OCI-LY7 (cell line): ENCODE data around the gene PIP4K2A. TPM values are rescaled to one million over a fixed set of nuclear protein-coding genes. Genes with fewer than 3 reads are reported as not detected.

Experiments used
- Bru-seq: library from RNA; stranded (reverse); fragments of 400-500 nt; gene quantifications from one replicate; lab custom pipeline; 2021; lab: Mats Ljungman, UMichigan
- BruChase-seq, 2 experiments: library from RNA; stranded (reverse); fragments of 400-500 nt; gene quantifications; one replicate each; lab custom pipeline; 2021; lab: Mats Ljungman, UMichigan
- BruUV-seq: library from RNA; stranded (reverse); fragments of 400-500 nt; replicated peaks from 2 replicates; lab custom pipeline; 2021; lab: Mats Ljungman, UMichigan
- CTCF ChIA-PET: fragments of 300-600 bp; sonication (Branson Sonifier 250); formaldehyde crosslinking; loops from one replicate; lab custom pipeline; 2022; ENCODE audit warnings: antibody characterized with exemption; ENCODE audit not compliant: unreplicated experiment; lab: Charles Lee
- POLR2A ChIA-PET: fragments of 300-600 bp; sonication (Branson Sonifier 250); formaldehyde crosslinking; loops from one replicate; lab custom pipeline; 2022; ENCODE audit warnings: antibody characterized with exemption; lab: Charles Lee
- DNase-seq: peaks from one replicate; pipeline ENCODE4 v3.0.0-alpha.2; 2015; ENCODE audit warnings: low spot score
- H2AFZ ChIP-seq: fragments of 200-600 bp; sonication (generic), shearing (Covaris generic); 2 replicates; pipeline ENCODE4 v1.6.1; 2014; ENCODE audit warnings: mild to moderate bottlenecking, antibody characterized with exemption, low read length, moderate library complexity
- H3K27ac ChIP-seq: fragments of 200-600 bp; sonication (generic); 2 replicates; pipeline ENCODE4 v1.5.1; 2014; ENCODE audit warnings: mixed run types, low read depth, mild to moderate bottlenecking, moderate library complexity, low read length, inconsistent platforms; ENCODE audit not compliant: poor library complexity, severe bottlenecking
- H3K36me3 ChIP-seq: fragments of 200-600 bp; sonication (generic); 2 replicates; pipeline ENCODE4 v1.6.1; 2014; ENCODE audit warnings: mild to moderate bottlenecking, antibody characterized with exemption, low read length, moderate library complexity, mixed read lengths; ENCODE audit not compliant: insufficient read depth
- H3K4me1 ChIP-seq: fragments of 200-600 bp; sonication (generic); 2 replicates; pipeline ENCODE4 v1.5.1; 2014; ENCODE audit warnings: mild to moderate bottlenecking, low read length; ENCODE audit not compliant: insufficient read depth, poor library complexity, severe bottlenecking
- H3K4me2 ChIP-seq: fragments of 200-600 bp; sonication (generic); 2 replicates; pipeline ENCODE4 v1.6.1; 2014; ENCODE audit warnings: mild to moderate bottlenecking, low read length
- H3K4me3 ChIP-seq: fragments of 200-600 bp; sonication (generic); 2 replicates; pipeline ENCODE4 v1.5.1; 2014; ENCODE audit warnings: mild to moderate bottlenecking, low read depth, low read length; ENCODE audit not compliant: poor library complexity, severe bottlenecking
- H3K79me2 ChIP-seq: fragments of 200-600 bp; sonication (generic); 2 replicates; pipeline ENCODE4 v1.6.1; 2016; ENCODE audit warnings: low read depth, mild to moderate bottlenecking, low read length, moderate library complexity, mixed read lengths; ENCODE audit not compliant: insufficient read depth
- H3K9me2 ChIP-seq: fragments of 200-600 bp; sonication (generic); 2 replicates; pipeline ENCODE4 v1.6.1; 2016; ENCODE audit warnings: mild to moderate bottlenecking, low read length, mixed read lengths; ENCODE audit not compliant: insufficient read depth
- H3K9me3 ChIP-seq: fragments of 200-600 bp; sonication (generic); 2 replicates; pipeline ENCODE4 v1.6.1; 2014; ENCODE audit warnings: mild to moderate bottlenecking, mixed run types, low read length, mixed read lengths
- H4K20me1 ChIP-seq: fragments of 200-600 bp; sonication (generic); 2 replicates; pipeline ENCODE4 v1.6.1; 2014; ENCODE audit warnings: mild to moderate bottlenecking, antibody characterized with exemption, low read length, moderate library complexity, mixed read lengths; ENCODE audit not compliant: insufficient read depth
- EZH2phosphoT487 ChIP-seq: fragments of 200-600 bp; sonication (generic); IDR thresholded peaks from 2 replicates; pipeline ENCODE4 v1.6.1; 2018; ENCODE audit warnings: low read depth, borderline replicate concordance, mild to moderate bottlenecking, mixed run types, antibody characterized with exemption, low read length, moderate library complexity, mixed read lengths
- intact Hi-C: fragments of 100-400 bp; cut with micrococcal nuclease; formaldehyde crosslinking; loops from one replicate; pipeline ENCODE4 v1.10.0; 2022; ENCODE audit not compliant: unreplicated experiment
- long read RNA-seq: library from polyadenylated mRNA; stranded (forward); transcript quantifications from one replicate; pipeline ENCODE4 v2.0.0, GENCODE V29; 2022
- total RNA-seq, 2 experiments: library from RNA; depleted of rRNA in 1 of 2; stranded (reverse); fragments of >200 nt in 1 of 2; shearing (Covaris generic) in 1 of 2; gene quantifications; 2 replicates each; pipeline ENCODE4 v1.2.3, GENCODE V29; 2014 to 2022
- TF ChIP-seq, protein P1 (sequence below): fragments of 200-600 bp; sonication (generic); conservative IDR thresholded peaks from 2 replicates; pipeline ENCODE4 v1.5.1; 2014; ENCODE audit warnings: mild to moderate bottlenecking, antibody characterized with exemption, low read length, moderate library complexity, mixed read lengths

The PIP4K2A gene
- total RNA-seq (2014; rRNA removed; shearing (Covaris generic)) (32.5 and 37.9 TPM in 2 replicates), total RNA-seq (2022) (42.6 and 43.3 TPM in 2 replicates), Bru-seq, nascent RNA (percentile 80 among the genes with signal in this experiment), BruChase-seq, experiment 1, labeled RNA remaining after a 6-hour chase (percentile 82 among the genes with signal in this experiment), BruChase-seq, experiment 2, labeled RNA remaining after a 2-hour chase (percentile 76 among the genes with signal in this experiment)
- long read RNA-seq, transcript PIP4K2A-202 (10 exons, 3,802 nt) = major isoform, 15 of 27 reads
- long read RNA-seq, partial matches to known transcripts = 3 of 27 reads
- long read RNA-seq, other reads (novel, unspliced or antisense) = 9 of 27 reads

DNA sequence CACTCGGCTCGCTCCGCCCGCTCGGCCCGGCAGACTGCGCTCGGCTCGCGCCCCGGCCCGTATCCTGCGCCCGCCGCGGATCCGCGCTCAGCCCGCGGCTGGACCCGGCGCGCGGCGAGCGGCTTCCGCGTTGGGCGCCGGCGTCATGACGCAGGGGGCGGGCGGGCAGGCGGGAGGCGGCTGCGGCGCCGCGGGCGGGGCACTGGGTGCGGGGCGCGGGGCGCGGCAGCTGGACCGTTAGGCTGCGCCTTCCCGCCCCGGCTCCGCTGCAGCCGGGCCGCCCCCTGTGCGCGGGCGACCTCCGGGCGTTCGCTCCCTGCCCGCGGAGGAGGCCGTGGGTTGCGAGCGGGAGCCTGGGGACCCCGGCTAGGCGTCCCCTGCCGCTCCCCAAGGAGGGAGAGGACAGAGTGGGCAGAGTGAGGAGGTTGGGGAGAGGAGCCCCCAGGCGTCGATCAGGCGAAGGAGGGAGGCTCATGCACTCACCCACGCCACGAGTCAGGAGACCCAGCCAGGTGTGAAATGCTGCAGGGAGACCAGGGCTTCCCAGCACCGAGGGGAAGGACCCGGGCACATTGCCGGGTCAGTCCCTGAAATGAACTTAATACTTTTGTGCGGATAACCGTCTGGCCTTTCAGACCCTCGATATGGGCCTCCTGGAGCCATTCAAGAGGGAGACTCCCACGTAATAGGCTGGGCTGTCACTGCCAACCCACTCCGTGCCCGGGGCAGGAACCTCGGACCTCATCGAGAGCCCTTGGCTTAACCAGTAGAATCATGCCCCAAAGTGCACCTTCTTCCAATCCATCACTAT lies at the start of gene PIP4K2A:
Gene PIP4K2A, minus strand, starts transcription at position 100 of the 811 bp plus-strand sequence. CDS start 252 bp downstream, outside the sequence.
- Histone ChIP-seq H3K79me2 (peaks cover 38% of the 10 kb centered on the region), H2AFZ (peak within 1 kb of the TSS; percentile 82; the same call in 1 of the 2 replicates), H3K9me2 (no peaks in the 10 kb centered on the region), H3K4me1 (peaks cover 28% of the 10 kb centered on the region), H4K20me1 (peaks cover 34% of the 10 kb centered on the region), H3K4me3 (peak within 1 kb of the TSS; percentile 88), H3K27ac (peak within 1 kb of the TSS; percentile 41), H3K4me2 (peak within 1 kb of the TSS; percentile 85), H3K36me3 (no peaks in the 10 kb centered on the region), H3K9me3 (no peaks in the 10 kb centered on the region)
- no peak for TF ChIP-seq EZH2phosphoT487
- TF ChIP-seq, protein P1, sequence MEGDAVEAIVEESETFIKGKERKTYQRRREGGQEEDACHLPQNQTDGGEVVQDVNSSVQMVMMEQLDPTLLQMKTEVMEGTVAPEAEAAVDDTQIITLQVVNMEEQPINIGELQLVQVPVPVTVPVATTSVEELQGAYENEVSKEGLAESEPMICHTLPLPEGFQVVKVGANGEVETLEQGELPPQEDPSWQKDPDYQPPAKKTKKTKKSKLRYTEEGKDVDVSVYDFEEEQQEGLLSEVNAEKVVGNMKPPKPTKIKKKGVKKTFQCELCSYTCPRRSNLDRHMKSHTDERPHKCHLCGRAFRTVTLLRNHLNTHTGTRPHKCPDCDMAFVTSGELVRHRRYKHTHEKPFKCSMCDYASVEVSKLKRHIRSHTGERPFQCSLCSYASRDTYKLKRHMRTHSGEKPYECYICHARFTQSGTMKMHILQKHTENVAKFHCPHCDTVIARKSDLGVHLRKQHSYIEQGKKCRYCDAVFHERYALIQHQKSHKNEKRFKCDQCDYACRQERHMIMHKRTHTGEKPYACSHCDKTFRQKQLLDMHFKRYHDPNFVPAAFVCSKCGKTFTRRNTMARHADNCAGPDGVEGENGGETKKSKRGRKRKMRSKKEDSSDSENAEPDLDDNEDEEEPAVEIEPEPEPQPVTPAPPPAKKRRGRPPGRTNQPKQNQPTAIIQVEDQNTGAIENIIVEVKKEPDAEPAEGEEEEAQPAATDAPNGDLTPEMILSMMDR = no peak
- intact Hi-C loops = loop anchor here (1.0 to 5.0 kb wide), 4 partner anchors 97 to 484 kb away; partner anchors contain the start of gene COMMD3
- peak; percentile 84 for DNase-seq
- no TSS peak for BruUV-seq
- ChIA-PET CTCF (no interaction called here), POLR2A (interaction anchor here (1.1 kb wide), 1 partner anchor 16 kb away, joined by 3 read pairs; no protein-coding TSS in a partner anchor)

DNA sequence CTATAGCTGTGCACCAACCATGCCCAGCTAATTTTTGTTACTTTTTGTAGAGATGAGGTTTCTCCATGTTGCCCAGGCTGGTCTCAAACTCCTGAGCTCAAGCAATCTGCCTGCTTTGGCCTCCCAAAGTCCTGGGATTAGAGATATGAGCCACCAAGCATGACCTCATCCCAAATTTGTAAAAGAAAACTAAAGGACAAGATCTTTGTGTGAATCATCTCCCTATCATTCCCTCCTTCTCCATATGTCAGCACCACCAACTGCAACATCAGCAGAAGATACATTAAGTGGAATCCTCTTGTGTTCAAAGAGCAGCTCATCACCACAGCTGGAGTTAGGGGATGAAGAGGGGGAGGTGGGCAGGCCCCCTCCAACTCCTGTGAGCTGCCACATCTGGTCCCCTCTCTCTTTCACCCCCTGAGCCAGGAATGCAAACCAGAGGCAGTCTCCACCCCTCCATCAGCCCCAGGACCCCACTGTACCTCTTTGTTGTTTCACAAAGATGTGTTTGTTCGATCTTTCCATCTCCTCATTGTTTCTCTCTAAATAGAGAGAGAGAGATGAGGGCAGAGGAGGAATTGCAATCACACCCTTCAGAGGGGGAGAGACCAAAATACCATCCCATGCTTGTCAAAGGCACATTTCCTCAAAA lies 47.3 kb upstream of the PIP4K2A start:
- ChIA-PET CTCF (no interaction called here), POLR2A (interaction anchor here (0.8 kb wide), 1 partner anchor 239 kb away, joined by 4 read pairs; no protein-coding TSS in a partner anchor)
- no peak for DNase-seq
- Histone ChIP-seq H3K9me2 (no peaks in the 10 kb centered on the region), H3K9me3 (no peaks in the 10 kb centered on the region), H2AFZ (no peak overlapping the region), H3K36me3 (no peaks in the 10 kb centered on the region), H3K4me3 (no peak overlapping the region), H3K79me2 (no peaks in the 10 kb centered on the region), H3K27ac (no peak overlapping the region), H4K20me1 (no peaks in the 10 kb centered on the region), H3K4me1 (peaks cover 21% of the 10 kb centered on the region), H3K4me2 (no peak overlapping the region)
- no TSS peak for BruUV-seq
- intact Hi-C loops = no loop called here
- TF ChIP-seq, protein P1 = no peak
- TF ChIP-seq EZH2phosphoT487 = no peak
